ENCODE measurements around the gene IGFL1. TPM values are rescaled to one million over a fixed set of nuclear protein-coding genes. Genes with fewer than 3 reads are reported as not detected.
"Not testable (repeated sequence)": the region's sequence is repeated elsewhere in the genome, so short reads cannot be mapped to it uniquely, and the experiment has no call there.

IGFL1 gene
- total and polyA plus RNA-seq, 2 experiments from 2014 or later, result not detected

DNA sequence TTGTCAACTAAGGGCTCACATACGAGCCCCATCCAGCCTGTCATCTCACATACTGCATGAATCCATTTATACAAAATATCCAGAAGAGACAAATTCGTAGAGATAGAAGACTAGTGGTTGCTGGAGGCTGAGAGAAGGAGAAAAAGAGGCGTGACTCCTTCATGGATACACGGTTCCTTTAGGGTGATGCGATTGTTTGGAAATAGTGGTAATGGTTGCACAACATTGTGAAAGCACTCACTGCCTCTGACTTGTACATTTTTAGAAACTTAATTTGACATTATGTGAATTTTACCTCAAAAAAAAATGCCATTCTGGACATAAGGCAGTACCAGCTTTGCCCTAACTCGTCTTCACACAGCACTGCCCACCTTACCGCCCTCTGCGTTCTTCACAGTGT, 27.3 kb downstream of the IGFL1 start:
- no peak overlapping the region for H3K27ac ChIP-seq (ENCODE audit: low read depth)
- Mint-ChIP-seq H3K27me3 (ENCODE audit: insufficient read depth, low read depth, poor library complexity) (no peaks in the 10 kb centered on the region), H3K4me1 (peaks cover 2% of the 10 kb centered on the region; the same call in 2 of the 3 replicates), H3K4me3 (no peak overlapping the region), H3K9me3 (no peaks in the 10 kb centered on the region), H3K27ac (no peak overlapping the region), H3K36me3 (ENCODE audit: low read depth) (no peaks in the 10 kb centered on the region)
- H3K9me2 ChIP-seq (ENCODE audit: insufficient read depth), result no peaks in the 10 kb centered on the region
- H3K36me3 ChIP-seq (ENCODE audit: insufficient read depth), result no peaks in the 10 kb centered on the region
- no peaks in the 10 kb centered on the region for H4K20me1 ChIP-seq (replicated peaks; ENCODE audit: insufficient read depth)
- no peak for DNase-seq (ENCODE audit: low spot score)
- H3K27me3 ChIP-seq (ENCODE audit: insufficient read depth), result no peaks in the 10 kb centered on the region
- H3K79me2 ChIP-seq (replicated peaks; ENCODE audit: insufficient read depth), result no peaks in the 10 kb centered on the region
- H3K4me1 ChIP-seq (ENCODE audit: insufficient read depth), result no peaks in the 10 kb centered on the region
- no peak for ATAC-seq
- H3K4me3 ChIP-seq, result no peak overlapping the region
- H3F3A ChIP-seq (replicated peaks; ENCODE audit: low read depth), result no peaks in the 10 kb centered on the region
- no peak overlapping the region for H3K4me2 ChIP-seq
- no peak for TF ChIP-seq NANOG (IDR thresholded peaks at IDR 0.05; ENCODE audit: borderline replicate concordance)
- TF ChIP-seq, protein P1, sequence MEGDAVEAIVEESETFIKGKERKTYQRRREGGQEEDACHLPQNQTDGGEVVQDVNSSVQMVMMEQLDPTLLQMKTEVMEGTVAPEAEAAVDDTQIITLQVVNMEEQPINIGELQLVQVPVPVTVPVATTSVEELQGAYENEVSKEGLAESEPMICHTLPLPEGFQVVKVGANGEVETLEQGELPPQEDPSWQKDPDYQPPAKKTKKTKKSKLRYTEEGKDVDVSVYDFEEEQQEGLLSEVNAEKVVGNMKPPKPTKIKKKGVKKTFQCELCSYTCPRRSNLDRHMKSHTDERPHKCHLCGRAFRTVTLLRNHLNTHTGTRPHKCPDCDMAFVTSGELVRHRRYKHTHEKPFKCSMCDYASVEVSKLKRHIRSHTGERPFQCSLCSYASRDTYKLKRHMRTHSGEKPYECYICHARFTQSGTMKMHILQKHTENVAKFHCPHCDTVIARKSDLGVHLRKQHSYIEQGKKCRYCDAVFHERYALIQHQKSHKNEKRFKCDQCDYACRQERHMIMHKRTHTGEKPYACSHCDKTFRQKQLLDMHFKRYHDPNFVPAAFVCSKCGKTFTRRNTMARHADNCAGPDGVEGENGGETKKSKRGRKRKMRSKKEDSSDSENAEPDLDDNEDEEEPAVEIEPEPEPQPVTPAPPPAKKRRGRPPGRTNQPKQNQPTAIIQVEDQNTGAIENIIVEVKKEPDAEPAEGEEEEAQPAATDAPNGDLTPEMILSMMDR (conservative IDR thresholded peaks at IDR 0.05; ENCODE audit: low read depth in 2 of 2), result no peak
- TF ChIP-seq, protein P2, sequence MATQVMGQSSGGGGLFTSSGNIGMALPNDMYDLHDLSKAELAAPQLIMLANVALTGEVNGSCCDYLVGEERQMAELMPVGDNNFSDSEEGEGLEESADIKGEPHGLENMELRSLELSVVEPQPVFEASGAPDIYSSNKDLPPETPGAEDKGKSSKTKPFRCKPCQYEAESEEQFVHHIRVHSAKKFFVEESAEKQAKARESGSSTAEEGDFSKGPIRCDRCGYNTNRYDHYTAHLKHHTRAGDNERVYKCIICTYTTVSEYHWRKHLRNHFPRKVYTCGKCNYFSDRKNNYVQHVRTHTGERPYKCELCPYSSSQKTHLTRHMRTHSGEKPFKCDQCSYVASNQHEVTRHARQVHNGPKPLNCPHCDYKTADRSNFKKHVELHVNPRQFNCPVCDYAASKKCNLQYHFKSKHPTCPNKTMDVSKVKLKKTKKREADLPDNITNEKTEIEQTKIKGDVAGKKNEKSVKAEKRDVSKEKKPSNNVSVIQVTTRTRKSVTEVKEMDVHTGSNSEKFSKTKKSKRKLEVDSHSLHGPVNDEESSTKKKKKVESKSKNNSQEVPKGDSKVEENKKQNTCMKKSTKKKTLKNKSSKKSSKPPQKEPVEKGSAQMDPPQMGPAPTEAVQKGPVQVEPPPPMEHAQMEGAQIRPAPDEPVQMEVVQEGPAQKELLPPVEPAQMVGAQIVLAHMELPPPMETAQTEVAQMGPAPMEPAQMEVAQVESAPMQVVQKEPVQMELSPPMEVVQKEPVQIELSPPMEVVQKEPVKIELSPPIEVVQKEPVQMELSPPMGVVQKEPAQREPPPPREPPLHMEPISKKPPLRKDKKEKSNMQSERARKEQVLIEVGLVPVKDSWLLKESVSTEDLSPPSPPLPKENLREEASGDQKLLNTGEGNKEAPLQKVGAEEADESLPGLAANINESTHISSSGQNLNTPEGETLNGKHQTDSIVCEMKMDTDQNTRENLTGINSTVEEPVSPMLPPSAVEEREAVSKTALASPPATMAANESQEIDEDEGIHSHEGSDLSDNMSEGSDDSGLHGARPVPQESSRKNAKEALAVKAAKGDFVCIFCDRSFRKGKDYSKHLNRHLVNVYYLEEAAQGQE (IDR thresholded peaks at IDR 0.05; ENCODE audit: unreplicated experiment), result no peak
- no peak for TF ChIP-seq STAT1 (IDR thresholded peaks at IDR 0.05; ENCODE audit: unreplicated experiment)
- no peak for TF ChIP-seq ZNF331 (CRISPR knock-in tag; IDR thresholded peaks at IDR 0.05; ENCODE audit: low read depth)
- no peak for TF ChIP-seq EZH2phosphoT487 (IDR thresholded peaks at IDR 0.05; ENCODE audit: unreplicated experiment)
- TF ChIP-seq, protein P3, sequence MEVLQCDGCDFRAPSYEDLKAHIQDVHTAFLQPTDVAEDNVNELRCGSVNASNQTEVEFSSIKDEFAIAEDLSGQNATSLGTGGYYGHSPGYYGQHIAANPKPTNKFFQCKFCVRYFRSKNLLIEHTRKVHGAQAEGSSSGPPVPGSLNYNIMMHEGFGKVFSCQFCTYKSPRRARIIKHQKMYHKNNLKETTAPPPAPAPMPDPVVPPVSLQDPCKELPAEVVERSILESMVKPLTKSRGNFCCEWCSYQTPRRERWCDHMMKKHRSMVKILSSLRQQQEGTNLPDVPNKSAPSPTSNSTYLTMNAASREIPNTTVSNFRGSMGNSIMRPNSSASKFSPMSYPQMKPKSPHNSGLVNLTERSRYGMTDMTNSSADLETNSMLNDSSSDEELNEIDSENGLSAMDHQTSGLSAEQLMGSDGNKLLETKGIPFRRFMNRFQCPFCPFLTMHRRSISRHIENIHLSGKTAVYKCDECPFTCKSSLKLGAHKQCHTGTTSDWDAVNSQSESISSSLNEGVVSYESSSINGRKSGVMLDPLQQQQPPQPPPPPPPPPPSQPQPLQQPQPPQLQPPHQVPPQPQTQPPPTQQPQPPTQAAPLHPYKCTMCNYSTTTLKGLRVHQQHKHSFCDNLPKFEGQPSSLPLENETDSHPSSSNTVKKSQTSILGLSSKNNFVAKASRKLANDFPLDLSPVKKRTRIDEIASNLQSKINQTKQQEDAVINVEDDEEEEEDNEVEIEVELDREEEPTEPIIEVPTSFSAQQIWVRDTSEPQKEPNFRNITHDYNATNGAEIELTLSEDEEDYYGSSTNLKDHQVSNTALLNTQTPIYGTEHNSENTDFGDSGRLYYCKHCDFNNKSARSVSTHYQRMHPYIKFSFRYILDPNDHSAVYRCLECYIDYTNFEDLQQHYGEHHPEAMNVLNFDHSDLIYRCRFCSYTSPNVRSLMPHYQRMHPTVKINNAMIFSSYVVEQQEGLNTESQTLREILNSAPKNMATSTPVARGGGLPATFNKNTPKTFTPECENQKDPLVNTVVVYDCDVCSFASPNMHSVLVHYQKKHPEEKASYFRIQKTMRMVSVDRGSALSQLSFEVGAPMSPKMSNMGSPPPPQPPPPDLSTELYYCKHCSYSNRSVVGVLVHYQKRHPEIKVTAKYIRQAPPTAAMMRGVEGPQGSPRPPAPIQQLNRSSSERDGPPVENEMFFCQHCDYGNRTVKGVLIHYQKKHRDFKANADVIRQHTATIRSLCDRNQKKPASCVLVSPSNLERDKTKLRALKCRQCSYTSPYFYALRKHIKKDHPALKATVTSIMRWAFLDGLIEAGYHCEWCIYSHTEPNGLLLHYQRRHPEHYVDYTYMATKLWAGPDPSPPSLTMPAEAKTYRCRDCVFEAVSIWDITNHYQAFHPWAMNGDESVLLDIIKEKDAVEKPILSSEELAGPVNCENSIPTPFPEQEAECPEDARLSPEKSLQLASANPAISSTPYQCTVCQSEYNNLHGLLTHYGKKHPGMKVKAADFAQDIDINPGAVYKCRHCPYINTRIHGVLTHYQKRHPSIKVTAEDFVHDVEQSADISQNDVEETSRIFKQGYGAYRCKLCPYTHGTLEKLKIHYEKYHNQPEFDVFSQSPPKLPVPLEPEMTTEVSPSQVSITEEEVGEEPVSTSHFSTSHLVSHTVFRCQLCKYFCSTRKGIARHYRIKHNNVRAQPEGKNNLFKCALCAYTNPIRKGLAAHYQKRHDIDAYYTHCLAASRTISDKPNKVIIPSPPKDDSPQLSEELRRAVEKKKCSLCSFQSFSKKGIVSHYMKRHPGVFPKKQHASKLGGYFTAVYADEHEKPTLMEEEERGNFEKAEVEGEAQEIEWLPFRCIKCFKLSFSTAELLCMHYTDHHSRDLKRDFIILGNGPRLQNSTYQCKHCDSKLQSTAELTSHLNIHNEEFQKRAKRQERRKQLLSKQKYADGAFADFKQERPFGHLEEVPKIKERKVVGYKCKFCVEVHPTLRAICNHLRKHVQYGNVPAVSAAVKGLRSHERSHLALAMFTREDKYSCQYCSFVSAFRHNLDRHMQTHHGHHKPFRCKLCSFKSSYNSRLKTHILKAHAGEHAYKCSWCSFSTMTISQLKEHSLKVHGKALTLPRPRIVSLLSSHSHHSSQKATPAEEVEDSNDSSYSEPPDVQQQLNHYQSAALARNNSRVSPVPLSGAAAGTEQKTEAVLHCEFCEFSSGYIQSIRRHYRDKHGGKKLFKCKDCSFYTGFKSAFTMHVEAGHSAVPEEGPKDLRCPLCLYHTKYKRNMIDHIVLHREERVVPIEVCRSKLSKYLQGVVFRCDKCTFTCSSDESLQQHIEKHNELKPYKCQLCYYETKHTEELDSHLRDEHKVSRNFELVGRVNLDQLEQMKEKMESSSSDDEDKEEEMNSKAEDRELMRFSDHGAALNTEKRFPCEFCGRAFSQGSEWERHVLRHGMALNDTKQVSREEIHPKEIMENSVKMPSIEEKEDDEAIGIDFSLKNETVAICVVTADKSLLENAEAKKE (CRISPR knock-in tag; IDR thresholded peaks at IDR 0.05), result no peak
- TF ChIP-seq EZH2 (IDR thresholded peaks at IDR 0.05; ENCODE audit: low read depth, unreplicated experiment), result no peak
- TF ChIP-seq, protein P4, sequence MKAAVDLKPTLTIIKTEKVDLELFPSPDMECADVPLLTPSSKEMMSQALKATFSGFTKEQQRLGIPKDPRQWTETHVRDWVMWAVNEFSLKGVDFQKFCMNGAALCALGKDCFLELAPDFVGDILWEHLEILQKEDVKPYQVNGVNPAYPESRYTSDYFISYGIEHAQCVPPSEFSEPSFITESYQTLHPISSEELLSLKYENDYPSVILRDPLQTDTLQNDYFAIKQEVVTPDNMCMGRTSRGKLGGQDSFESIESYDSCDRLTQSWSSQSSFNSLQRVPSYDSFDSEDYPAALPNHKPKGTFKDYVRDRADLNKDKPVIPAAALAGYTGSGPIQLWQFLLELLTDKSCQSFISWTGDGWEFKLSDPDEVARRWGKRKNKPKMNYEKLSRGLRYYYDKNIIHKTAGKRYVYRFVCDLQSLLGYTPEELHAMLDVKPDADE (IDR thresholded peaks at IDR 0.05), result no peak
- TF ChIP-seq CREB1 (CRISPR knock-in tag; IDR thresholded peaks at IDR 0.05; ENCODE audit: low read depth), result no peak
- no peak for TF ChIP-seq ZNF114 (CRISPR knock-in tag; IDR thresholded peaks at IDR 0.05)
- no peak overlapping the region for H2AFZ ChIP-seq

DNA sequence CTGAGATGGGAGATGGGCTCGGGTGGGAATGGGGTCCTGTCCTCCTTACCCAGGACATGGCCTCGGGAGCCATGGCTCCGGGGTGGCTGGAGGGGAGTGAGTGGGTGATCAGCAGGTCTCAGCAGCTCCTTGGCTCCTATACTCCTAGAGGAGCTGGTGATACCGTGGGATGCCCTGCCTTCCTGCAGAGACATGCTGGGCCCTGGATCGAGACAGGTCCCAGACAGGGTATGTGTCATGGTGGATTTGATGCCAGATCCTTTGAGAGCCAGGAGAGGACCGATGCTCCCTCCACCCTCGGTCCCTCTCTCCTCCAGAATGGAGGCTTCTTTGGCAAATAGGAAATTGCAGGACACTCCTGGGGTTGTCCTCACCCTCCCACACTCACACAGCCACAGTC, 32.0 kb downstream of the IGFL1 start:
- DNase-seq (ENCODE audit: low spot score); H3K4me1 ChIP-seq (ENCODE audit: insufficient read depth); H3K27ac ChIP-seq (ENCODE audit: low read depth); H3K4me2 ChIP-seq; H4K20me1 ChIP-seq (replicated peaks; ENCODE audit: insufficient read depth); H3K36me3 Mint-ChIP-seq (ENCODE audit: low read depth); H3K36me3 ChIP-seq (ENCODE audit: insufficient read depth); H3K4me3 Mint-ChIP-seq; H3K4me1 Mint-ChIP-seq; H3K27ac Mint-ChIP-seq; H3K27me3 ChIP-seq (ENCODE audit: insufficient read depth); H3F3A ChIP-seq (replicated peaks; ENCODE audit: low read depth); H3K4me3 ChIP-seq; ATAC-seq; H3K27me3 Mint-ChIP-seq (ENCODE audit: insufficient read depth, low read depth, poor library complexity); H2AFZ ChIP-seq; H3K79me2 ChIP-seq (replicated peaks; ENCODE audit: insufficient read depth); H3K9me2 ChIP-seq (ENCODE audit: insufficient read depth); H3K9me3 Mint-ChIP-seq: not testable (repeated sequence)
